ENCODE measurements around the gene EXT2.

GRCh38 chr11:44192462-44193100, 97.1 kb downstream of the EXT2 start:
- TF ChIP-seq CTCF (IDR thresholded peaks at IDR 0.05) (no peak), POLR2A (IDR thresholded peaks at IDR 0.05) (no peak)
